K562 (cell line): ENCODE results near the gene PLAC1. TPM values are rescaled to one million over a fixed set of nuclear protein-coding genes. Genes with fewer than 3 reads are reported as not detected.
A peak's percentile ranks its signal among the peaks of the same experiment; 100 is the strongest.

ENCODE experiments used
- ATAC-seq: fragments of 200-7000 bp; cut with Tn5 transposase; 3 replicates; pipeline ENCODE4 v1.9.1; 2020; ENCODE audit warnings: moderate library complexity
- BruUV-seq: library from RNA; stranded (reverse); fragments of 400-500 nt; replicated peaks from 2 replicates; lab custom pipeline; 2021; lab: Mats Ljungman, UMichigan
- CTCF ChIA-PET: fragments of 300-600 bp; formaldehyde crosslinking; extraction: SDS; loops from one replicate; lab custom pipeline; 2021; ENCODE audit warnings: low intra/inter-chr PET ratio; lab: Yijun Ruan, JAX
- POLR2A ChIA-PET: fragments of 300-600, 350-650 bp; sonication (Branson Sonifier 250); formaldehyde crosslinking; extraction: SDS; loops from one replicate; lab custom pipeline; 2021; ENCODE audit warnings: antibody characterized with exemption, inconsistent platforms; lab: Yijun Ruan, JAX
- DNase-seq, 4 experiments: peaks; one replicate each; pipeline versions ENCODE4 v3.0.0 to v3.0.0-alpha.2; 2011 to 2018; ENCODE audit warnings: low spot score in 3 of 4, mixed read lengths in 3 of 4; ENCODE audit errors: extremely low read depth in 1 of 4
- FAIRE-seq: peaks from 2 replicates; lab custom pipeline; 2011; peaks lifted over from hg19 to GRCh38; lab: Jason Lieb, UNC
- H2AFZ ChIP-seq: 2 replicates; pipeline ENCODE4 v1.6.0; 2011; ENCODE audit warnings: low read depth, low read length, control low read depth, inconsistent platforms
- H3K27ac ChIP-seq: fragments of 200-600 bp; 3 replicates; pipeline ENCODE4 v1.8.0; 2011; ENCODE audit warnings: low read depth, mild to moderate bottlenecking, control low read depth, inconsistent platforms, low read length, moderate library complexity, mixed read lengths; ENCODE audit errors: extremely low read depth
- H3K27me3 ChIP-seq, 2 experiments: fragments of 300-600 bp in 1 of 2; 2 replicates in 1 of 2; 3 replicates in 1 of 2; pipeline versions ENCODE4 v1.6.0 to v1.8.0; 2011; ENCODE audit warnings: inconsistent platforms in 2 of 2, low read length in 2 of 2, mild to moderate bottlenecking in 1 of 2, mixed read lengths in 1 of 2, moderate library complexity in 1 of 2; ENCODE audit not compliant: control insufficient read depth in 2 of 2, insufficient read depth in 2 of 2
- H3K36me3 ChIP-seq: fragments of 300-600 bp; 3 replicates; pipeline ENCODE4 v1.8.0; 2011; ENCODE audit warnings: mild to moderate bottlenecking, low read length, inconsistent platforms; ENCODE audit not compliant: control insufficient read depth, insufficient read depth
- H3K4me1 ChIP-seq, 2 experiments: fragments of 200-600 bp in 1 of 2; replicated peaks in 1 of 2; 2 replicates in 1 of 2; 3 replicates in 1 of 2; pipeline versions ENCODE4 v1.5.1 to v1.8.0; 2011; ENCODE audit warnings: inconsistent platforms in 2 of 2, low read length in 2 of 2, mild to moderate bottlenecking in 1 of 2, mixed read lengths in 1 of 2, moderate library complexity in 1 of 2; ENCODE audit not compliant: control insufficient read depth in 2 of 2, insufficient read depth in 2 of 2
- H3K4me2 ChIP-seq: 2 replicates; pipeline ENCODE4 v1.6.1; 2011; ENCODE audit warnings: low read length, control low read depth, inconsistent platforms, mixed read lengths; ENCODE audit not compliant: insufficient read depth
- H3K4me3 ChIP-seq: fragments of 200-600 bp; sonication (generic), shearing (Covaris generic); 2 replicates; pipeline ENCODE4 v1.5.1; 2016; ENCODE audit warnings: control low read depth, inconsistent platforms
- H3K79me2 ChIP-seq: fragments of 200-600 bp; 3 replicates; pipeline ENCODE4 v1.8.0; 2011; ENCODE audit warnings: low read length, inconsistent platforms; ENCODE audit not compliant: control insufficient read depth, insufficient read depth
- H3K9ac ChIP-seq, 2 experiments: 2 replicates each; pipeline versions ENCODE4 v1.6.0 to v1.6.1; 2011; ENCODE audit warnings: low read depth in 2 of 2, low read length in 2 of 2, control low read depth in 1 of 2, inconsistent platforms in 1 of 2, mild to moderate bottlenecking in 1 of 2, mixed read lengths in 1 of 2; ENCODE audit not compliant: insufficient read depth in 1 of 2
- H3K9me1 ChIP-seq: one replicate; pipeline ENCODE4 v1.6.0; 2011; ENCODE audit warnings: inconsistent platforms, mild to moderate bottlenecking, low read length, moderate library complexity; ENCODE audit not compliant: control insufficient read depth, insufficient read depth
- H3K9me3 ChIP-seq: replicated peaks from 2 replicates; pipeline ENCODE4 v1.5.1; 2011; ENCODE audit warnings: low read depth, low read length, inconsistent platforms; ENCODE audit not compliant: control insufficient read depth, insufficient read depth
- H4K20me1 ChIP-seq: replicated peaks from 2 replicates; pipeline ENCODE4 v1.6.1; 2011; ENCODE audit warnings: low read length, inconsistent platforms, mixed read lengths; ENCODE audit not compliant: control insufficient read depth, insufficient read depth
- FOXA1 ChIP-seq: fragments of 450-650 bp; IDR thresholded peaks from 2 replicates; pipeline ENCODE4 v1.6.1; 2016; ENCODE audit warnings: mild to moderate bottlenecking, borderline replicate concordance
- RBM14 ChIP-seq: fragments of 200-400 bp; formaldehyde crosslinking; IDR thresholded peaks from 2 replicates; pipeline ENCODE4 v1.6.1; 2018; ENCODE audit warnings: low read depth, mild to moderate bottlenecking, low read length, moderate library complexity, borderline replicate concordance; ENCODE audit not compliant: insufficient read depth
- SPI1 ChIP-seq: IDR thresholded peaks from 2 replicates; pipeline ENCODE4 v1.6.1; 2011; ENCODE audit warnings: low read depth, low read length, control low read depth, borderline replicate concordance
- TCF7L2 ChIP-seq: fragments of 150-350 bp; IDR thresholded peaks from 2 replicates; pipeline ENCODE4 v1.6.1; 2016; ENCODE audit warnings: low read depth, mild to moderate bottlenecking, low read length, moderate library complexity
- TCFL5 ChIP-seq: fragments of 250-450 bp; sonication (Bioruptor Pico); conservative IDR thresholded peaks from 2 replicates; pipeline ENCODE4 v1.6.1; 2021; ENCODE audit warnings: mild to moderate bottlenecking, moderate library complexity, matching md5 sums
- YBX1 ChIP-seq: fragments of 450-650 bp; IDR thresholded peaks from 2 replicates; pipeline ENCODE4 v1.7.1; 2016; ENCODE audit warnings: mild to moderate bottlenecking
- ZNF717 ChIP-seq: fragments of 250-450 bp; sonication (Bioruptor Pico); IDR thresholded peaks from 2 replicates; pipeline ENCODE4 v1.5.0; 2021
- in situ Hi-C: fragments of 300-500 bp; cut with MboI; formaldehyde crosslinking; loops from 4 replicates; pipeline ENCODE4 v1.15.0; 2018; ENCODE audit warnings: inconsistent platforms, mixed read lengths
- intact Hi-C: fragments of 100-400 bp; cut with micrococcal nuclease; formaldehyde crosslinking; loops from 2 replicates; pipeline ENCODE4 v1.14.2; 2022
- polyA plus RNA-seq, 8 experiments: library from polyadenylated mRNA; depleted of rRNA in 4 of 8; stranded (reverse) in 5 of 8; unstranded in 3 of 8; fragments of >200 nt; fragmentation: Nextera tagmentation in 2 of 8; fragmentation: Illumina TruSeq in 1 of 8; extraction: Ambion mirVana in 2 of 8; extraction: Trizol in 1 of 8; gene quantifications; 2 replicates each; pipeline versions ENCODE4 v1.2.1 to v1.2.3, GENCODE V29; 2011 to 2014; ENCODE audit warnings: inconsistent platforms in 1 of 8, missing spikeins in 1 of 8
- total RNA-seq, 7 experiments: library from RNA; depleted of rRNA in 6 of 7; stranded (reverse); fragments of >200 nt in 6 of 7; fragmentation: Illumina TruSeq in 2 of 7; extraction: Trizol in 2 of 7; gene quantifications; 2 replicates each; pipeline versions ENCODE4 v1.2.1 to v1.2.3, GENCODE V29; 2011 to 2021; ENCODE audit warnings: low replicate concordance in 1 of 7
- TF ChIP-seq, protein P1 (sequence below): fragments of 250-450 bp; sonication (Bioruptor Pico); IDR thresholded peaks from 2 replicates; pipeline ENCODE4 v1.5.0; 2020; ENCODE audit warnings: mild to moderate bottlenecking, borderline replicate concordance

The PLAC1 gene
- total and polyA plus RNA-seq, 9 of the 15 experiments (the other 6 are each of a cell fraction or from before 2014, with no cell fraction given), result 0.82 to 9.1 (median 1.7) TPM

GRCh38 chrX:134633832-134634231 is 24.4 kb downstream of the PLAC1 start:
- Histone ChIP-seq H4K20me1 (no peaks in the 10 kb centered on the region), H3K27me3 (no peaks in the 10 kb centered on the region), H3K9me1 (no peaks in the 10 kb centered on the region), H3K36me3 (no peaks in the 10 kb centered on the region), H3K79me2 (no peaks in the 10 kb centered on the region), H3K9ac (no peak overlapping the region), H3K27ac (no peak overlapping the region), H2AFZ (no peak overlapping the region), H3K9me3 (no peaks in the 10 kb centered on the region), H3K4me2 (no peak overlapping the region), H3K4me1 (peaks cover 0 to 2% of the 10 kb centered on the region in 2 experiments; a peak in 1 of 5 replicates), H3K4me3 (no peak overlapping the region)
- in situ Hi-C loops, result no loop called here
- no peak for FAIRE-seq
- DNase-seq, result no peak
- TF ChIP-seq FOXA1 (no peak), RBM14 (no peak), TCF7L2 (no peak), YBX1 (no peak), ZNF717 (CRISPR knock-in tag) (no peak), SPI1 (peak; percentile 94), TCFL5 (CRISPR knock-in tag) (no peak)
- TF ChIP-seq, protein P1, sequence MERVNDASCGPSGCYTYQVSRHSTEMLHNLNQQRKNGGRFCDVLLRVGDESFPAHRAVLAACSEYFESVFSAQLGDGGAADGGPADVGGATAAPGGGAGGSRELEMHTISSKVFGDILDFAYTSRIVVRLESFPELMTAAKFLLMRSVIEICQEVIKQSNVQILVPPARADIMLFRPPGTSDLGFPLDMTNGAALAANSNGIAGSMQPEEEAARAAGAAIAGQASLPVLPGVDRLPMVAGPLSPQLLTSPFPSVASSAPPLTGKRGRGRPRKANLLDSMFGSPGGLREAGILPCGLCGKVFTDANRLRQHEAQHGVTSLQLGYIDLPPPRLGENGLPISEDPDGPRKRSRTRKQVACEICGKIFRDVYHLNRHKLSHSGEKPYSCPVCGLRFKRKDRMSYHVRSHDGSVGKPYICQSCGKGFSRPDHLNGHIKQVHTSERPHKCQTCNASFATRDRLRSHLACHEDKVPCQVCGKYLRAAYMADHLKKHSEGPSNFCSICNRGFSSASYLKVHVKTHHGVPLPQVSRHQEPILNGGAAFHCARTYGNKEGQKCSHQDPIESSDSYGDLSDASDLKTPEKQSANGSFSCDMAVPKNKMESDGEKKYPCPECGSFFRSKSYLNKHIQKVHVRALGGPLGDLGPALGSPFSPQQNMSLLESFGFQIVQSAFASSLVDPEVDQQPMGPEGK (CRISPR knock-in tag), result no peak
- ChIA-PET POLR2A (interaction anchor here (0.7 to 1.1 kb wide), 3 partner anchors 8 to 26 kb away, joined by 3 read pairs; no protein-coding TSS in a partner anchor), CTCF (no interaction called here)
- ATAC-seq, result no peak
- BruUV-seq, result no TSS peak
- intact Hi-C loops, result no loop called here
